K562 (cell line): ENCODE results near the gene CACNA2D4. TPM values are rescaled to one million over a fixed set of nuclear protein-coding genes. Genes with fewer than 3 reads are reported as not detected.

Source experiments
- ATAC-seq: fragments of 200-7000 bp; cut with Tn5 transposase; 3 replicates; pipeline ENCODE4 v1.9.1; 2020; ENCODE audit warnings: moderate library complexity
- BruUV-seq: library from RNA; stranded (reverse); fragments of 400-500 nt; replicated peaks from 2 replicates; lab custom pipeline; 2021; lab: Mats Ljungman, UMichigan
- CTCF ChIA-PET: fragments of 300-600 bp; formaldehyde crosslinking; extraction: SDS; loops from one replicate; lab custom pipeline; 2021; ENCODE audit warnings: low intra/inter-chr PET ratio; lab: Yijun Ruan, JAX
- POLR2A ChIA-PET: fragments of 300-600, 350-650 bp; sonication (Branson Sonifier 250); formaldehyde crosslinking; extraction: SDS; loops from one replicate; lab custom pipeline; 2021; ENCODE audit warnings: antibody characterized with exemption, inconsistent platforms; lab: Yijun Ruan, JAX
- DNase-seq, 4 experiments: peaks; one replicate each; pipeline versions ENCODE4 v3.0.0 to v3.0.0-alpha.2; 2011 to 2018; ENCODE audit warnings: low spot score in 3 of 4, mixed read lengths in 3 of 4; ENCODE audit errors: extremely low read depth in 1 of 4
- FAIRE-seq: peaks from 2 replicates; lab custom pipeline; 2011; peaks lifted over from hg19 to GRCh38; lab: Jason Lieb, UNC
- H2AFZ ChIP-seq: 2 replicates; pipeline ENCODE4 v1.6.0; 2011; ENCODE audit warnings: low read depth, low read length, control low read depth, inconsistent platforms
- H3K27ac ChIP-seq: fragments of 200-600 bp; 3 replicates; pipeline ENCODE4 v1.8.0; 2011; ENCODE audit warnings: low read depth, mild to moderate bottlenecking, control low read depth, inconsistent platforms, low read length, moderate library complexity, mixed read lengths; ENCODE audit errors: extremely low read depth
- H3K27me3 ChIP-seq, 2 experiments: fragments of 300-600 bp in 1 of 2; 2 replicates in 1 of 2; 3 replicates in 1 of 2; pipeline versions ENCODE4 v1.6.0 to v1.8.0; 2011; ENCODE audit warnings: inconsistent platforms in 2 of 2, low read length in 2 of 2, mild to moderate bottlenecking in 1 of 2, mixed read lengths in 1 of 2, moderate library complexity in 1 of 2; ENCODE audit not compliant: control insufficient read depth in 2 of 2, insufficient read depth in 2 of 2
- H3K36me3 ChIP-seq: fragments of 300-600 bp; 3 replicates; pipeline ENCODE4 v1.8.0; 2011; ENCODE audit warnings: mild to moderate bottlenecking, low read length, inconsistent platforms; ENCODE audit not compliant: control insufficient read depth, insufficient read depth
- H3K4me1 ChIP-seq, 2 experiments: fragments of 200-600 bp in 1 of 2; replicated peaks in 1 of 2; 2 replicates in 1 of 2; 3 replicates in 1 of 2; pipeline versions ENCODE4 v1.5.1 to v1.8.0; 2011; ENCODE audit warnings: inconsistent platforms in 2 of 2, low read length in 2 of 2, mild to moderate bottlenecking in 1 of 2, mixed read lengths in 1 of 2, moderate library complexity in 1 of 2; ENCODE audit not compliant: control insufficient read depth in 2 of 2, insufficient read depth in 2 of 2
- H3K4me2 ChIP-seq: 2 replicates; pipeline ENCODE4 v1.6.1; 2011; ENCODE audit warnings: low read length, control low read depth, inconsistent platforms, mixed read lengths; ENCODE audit not compliant: insufficient read depth
- H3K4me3 ChIP-seq: fragments of 200-600 bp; sonication (generic), shearing (Covaris generic); 2 replicates; pipeline ENCODE4 v1.5.1; 2016; ENCODE audit warnings: control low read depth, inconsistent platforms
- H3K79me2 ChIP-seq: fragments of 200-600 bp; 3 replicates; pipeline ENCODE4 v1.8.0; 2011; ENCODE audit warnings: low read length, inconsistent platforms; ENCODE audit not compliant: control insufficient read depth, insufficient read depth
- H3K9ac ChIP-seq, 2 experiments: 2 replicates each; pipeline versions ENCODE4 v1.6.0 to v1.6.1; 2011; ENCODE audit warnings: low read depth in 2 of 2, low read length in 2 of 2, control low read depth in 1 of 2, inconsistent platforms in 1 of 2, mild to moderate bottlenecking in 1 of 2, mixed read lengths in 1 of 2; ENCODE audit not compliant: insufficient read depth in 1 of 2
- H3K9me1 ChIP-seq: one replicate; pipeline ENCODE4 v1.6.0; 2011; ENCODE audit warnings: inconsistent platforms, mild to moderate bottlenecking, low read length, moderate library complexity; ENCODE audit not compliant: control insufficient read depth, insufficient read depth
- H3K9me3 ChIP-seq: replicated peaks from 2 replicates; pipeline ENCODE4 v1.5.1; 2011; ENCODE audit warnings: low read depth, low read length, inconsistent platforms; ENCODE audit not compliant: control insufficient read depth, insufficient read depth
- H4K20me1 ChIP-seq: replicated peaks from 2 replicates; pipeline ENCODE4 v1.6.1; 2011; ENCODE audit warnings: low read length, inconsistent platforms, mixed read lengths; ENCODE audit not compliant: control insufficient read depth, insufficient read depth
- ETS1 ChIP-seq: conservative IDR thresholded peaks from 2 replicates; pipeline ENCODE4 v1.6.1; 2011; ENCODE audit warnings: low read depth, mild to moderate bottlenecking, low read length; ENCODE audit not compliant: control insufficient read depth
- FOS ChIP-seq: IDR thresholded peaks from 3 replicates; pipeline ENCODE4 v1.6.1; 2011; ENCODE audit not compliant: insufficient read length; ENCODE audit errors: extremely low read depth
- GTF2E2 ChIP-seq: fragments of 200-800 bp; sonication (Bioruptor generic); IDR thresholded peaks from 2 replicates; pipeline ENCODE4 v1.6.1; 2016; ENCODE audit warnings: missing genetic modification characterization, missing compliant biosample characterization
- MCM3 ChIP-seq: fragments of 450-650 bp; IDR thresholded peaks from 2 replicates; pipeline ENCODE4 v1.6.1; 2016
- MTA1 ChIP-seq: fragments of 450-650 bp; IDR thresholded peaks from 2 replicates; pipeline ENCODE4 v1.6.1; 2017; ENCODE audit warnings: borderline replicate concordance
- POLR2G ChIP-seq: fragments of 200-400 bp; formaldehyde crosslinking; IDR thresholded peaks from 2 replicates; pipeline ENCODE4 v1.6.1; 2017; ENCODE audit warnings: low read depth, mild to moderate bottlenecking, antibody characterized with exemption, low read length, moderate library complexity
- RAD21 ChIP-seq, 2 experiments: fragments of 250-450 bp in 1 of 2; fragments of 450-650 bp in 1 of 2; sonication (Bioruptor Pico) in 1 of 2; formaldehyde crosslinking in 1 of 2; IDR thresholded peaks in 1 of 2; conservative IDR thresholded peaks in 1 of 2; 2 replicates each; pipeline versions ENCODE4 v1.4.0 to v1.8.0; 2020 to 2022; ENCODE audit warnings: mild to moderate bottlenecking in 2 of 2, moderate library complexity in 1 of 2
- RBFOX2 ChIP-seq: fragments of 200-400 bp; formaldehyde crosslinking; IDR thresholded peaks from 2 replicates; pipeline ENCODE4 v1.6.1; 2017; ENCODE audit warnings: low read depth, mild to moderate bottlenecking, low read length, moderate library complexity
- ZBTB9 ChIP-seq: fragments of 450-650 bp; formaldehyde crosslinking; IDR thresholded peaks from 2 replicates; pipeline ENCODE4 v1.4.0; 2020; ENCODE audit warnings: mild to moderate bottlenecking, moderate library complexity
- ZHX1 ChIP-seq: fragments of 150-350 bp; conservative IDR thresholded peaks from 2 replicates; pipeline ENCODE4 v1.6.1; 2014; ENCODE audit warnings: low read length
- ZNF311 ChIP-seq: fragments of 250-450 bp; sonication (Bioruptor Pico); IDR thresholded peaks from 2 replicates; pipeline ENCODE4 v1.4.0; 2020; ENCODE audit warnings: mild to moderate bottlenecking, moderate library complexity
- ZNF518B ChIP-seq: fragments of 250-450 bp; sonication (Bioruptor Pico); IDR thresholded peaks from 2 replicates; pipeline ENCODE4 v1.5.0; 2021; ENCODE audit warnings: mild to moderate bottlenecking, moderate library complexity
- ZNF764 ChIP-seq: fragments of 250-450 bp; sonication (Bioruptor Pico); IDR thresholded peaks from 2 replicates; pipeline ENCODE4 v1.4.0; 2020; ENCODE audit warnings: low read depth, mild to moderate bottlenecking, moderate library complexity
- WGBS: fragments of 100-300 bp; shearing (Covaris generic); methylation state at CpG from one replicate; pipeline ENCODE4 v1.1.6; 2016; ENCODE audit warnings: low coverage, mixed read lengths; ENCODE audit not compliant: insufficient coverage; ENCODE audit errors: missing lambda C conversion rate; 5-methylcytosine and 5-hydroxymethylcytosine counted together
- in situ Hi-C: fragments of 300-500 bp; cut with MboI; formaldehyde crosslinking; loops from 4 replicates; pipeline ENCODE4 v1.15.0; 2018; ENCODE audit warnings: inconsistent platforms, mixed read lengths
- intact Hi-C: fragments of 100-400 bp; cut with micrococcal nuclease; formaldehyde crosslinking; loops from 2 replicates; pipeline ENCODE4 v1.14.2; 2022
- polyA plus RNA-seq, 8 experiments: library from polyadenylated mRNA; depleted of rRNA in 4 of 8; stranded (reverse) in 5 of 8; unstranded in 3 of 8; fragments of >200 nt; fragmentation: Nextera tagmentation in 2 of 8; fragmentation: Illumina TruSeq in 1 of 8; extraction: Ambion mirVana in 2 of 8; extraction: Trizol in 1 of 8; gene quantifications; 2 replicates each; pipeline versions ENCODE4 v1.2.1 to v1.2.3, GENCODE V29; 2011 to 2014; ENCODE audit warnings: inconsistent platforms in 1 of 8, missing spikeins in 1 of 8
- total RNA-seq, 7 experiments: library from RNA; depleted of rRNA in 6 of 7; stranded (reverse); fragments of >200 nt in 6 of 7; fragmentation: Illumina TruSeq in 2 of 7; extraction: Trizol in 2 of 7; gene quantifications; 2 replicates each; pipeline versions ENCODE4 v1.2.1 to v1.2.3, GENCODE V29; 2011 to 2021; ENCODE audit warnings: low replicate concordance in 1 of 7

The CACNA2D4 gene
- total and polyA plus RNA-seq, 9 of the 15 experiments (the other 6 are each of a cell fraction or from before 2014, with no cell fraction given) = 0.04 to 0.69 (median 0.40) TPM; not detected in 3

- peaks cover 0 to 41% of the 10 kb centered on the region in 2 experiments; a peak in 3 of 5 replicates for H3K27me3 ChIP-seq
- H3K27ac ChIP-seq = no peak overlapping the region
- FAIRE-seq = no peak
- H4K20me1 ChIP-seq = no peaks in the 10 kb centered on the region
- CTCF ChIA-PET = no interaction called here
- H2AFZ ChIP-seq = no peak overlapping the region
- intact Hi-C loops (no loop called here), in situ Hi-C loops (no loop called here)
- ATAC-seq = no peak
- no peaks in the 10 kb centered on the region for H3K79me2 ChIP-seq
- H3K36me3 ChIP-seq = no peaks in the 10 kb centered on the region
- 5% methylated on average over 4 of the region's 5 CpGs for WGBS
- H3K9me1 ChIP-seq = no peaks in the 10 kb centered on the region
- H3K4me1 ChIP-seq = peaks cover 7 to 12% of the 10 kb centered on the region in 2 experiments; a peak in 4 of 5 replicates
- H3K9ac ChIP-seq = no peak overlapping the region
- H3K4me2 ChIP-seq = no peak overlapping the region
- no peak overlapping the region for H3K4me3 ChIP-seq
- BruUV-seq = no TSS peak
- DNase-seq = no peak
- no peaks in the 10 kb centered on the region for H3K9me3 ChIP-seq
- POLR2A ChIA-PET = no interaction called here
- TF ChIP-seq POLR2G = no peak
- TF ChIP-seq ETS1 = no peak
- TF ChIP-seq MCM3 = no peak
- no peak for TF ChIP-seq ZHX1
- TF ChIP-seq FOS = no peak
- no peak for TF ChIP-seq RAD21 (CRISPR knock-in tag; conservative IDR thresholded peaks at IDR 0.05 in 1 of 2, IDR thresholded peaks at IDR 0.05 in 1 of 2)
- TF ChIP-seq MTA1 = no peak
- TF ChIP-seq GTF2E2 (tag) = no peak
- TF ChIP-seq ZNF518B = no peak
- no peak for TF ChIP-seq ZNF311 (CRISPR knock-in tag)
- TF ChIP-seq ZNF764 (CRISPR knock-in tag) = no peak
- no peak for TF ChIP-seq ZBTB9 (CRISPR knock-in tag)
- no peak for TF ChIP-seq RBFOX2
Measured at GRCh38 chr12:1885082-1885596, 33.3 kb downstream of the CACNA2D4 start.
